GM19043 (cell line): ENCODE results near the gene GSTM3.

ENCODE experiments used
- ATAC-seq: cut with Tn5 transposase; IDR thresholded peaks from one replicate; pipeline ENCODE4 v1.9.1; 2021; ENCODE audit warnings: low read depth; ENCODE audit not compliant: unreplicated experiment

GSTM3 gene

DNA sequence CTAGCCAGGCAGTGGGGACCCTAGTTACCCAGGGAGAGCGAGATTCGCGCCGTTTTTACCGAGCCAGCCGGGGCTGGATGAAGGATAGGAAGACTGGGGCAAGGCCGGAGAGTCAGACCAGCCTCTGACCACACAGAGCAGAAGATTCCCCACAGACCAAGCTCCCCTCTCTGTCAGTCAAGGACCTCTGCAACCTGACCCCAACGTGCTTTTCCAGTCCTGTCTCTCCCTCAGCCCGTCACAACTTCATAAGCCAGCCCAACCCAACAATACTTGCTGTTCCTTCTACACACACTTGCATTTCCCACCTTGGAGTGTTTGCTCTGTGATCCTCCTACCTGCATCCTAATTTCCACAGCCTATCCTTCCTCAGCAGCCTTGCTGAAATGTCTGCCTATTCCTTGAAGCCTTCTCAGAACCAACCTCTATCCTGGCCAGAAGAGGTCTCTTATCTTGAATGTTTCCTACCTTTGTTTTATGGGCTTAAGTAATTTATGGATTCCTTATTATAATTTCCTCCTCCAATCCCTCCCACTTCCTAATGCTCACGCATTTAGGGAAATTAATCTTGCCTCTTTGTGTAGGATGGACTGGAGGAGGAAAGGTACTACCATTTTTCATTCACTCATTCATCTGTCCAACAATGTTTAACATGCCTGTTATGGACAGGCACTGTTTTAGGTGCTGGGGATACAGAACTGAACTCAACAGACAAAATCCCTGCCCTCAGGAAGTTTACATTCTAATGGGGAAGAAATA, at the start of gene GSTM3:
Gene GSTM3 (minus strand): TSS at position 424 of the 759 bp plus-strand sequence. CDS start 751 bp downstream, outside the sequence.
- ATAC-seq = no peak

- ATAC-seq = no peak
Observed at GRCh38 chr1:109790329-109790728, 49.5 kb upstream of the GSTM3 start.

- no peak for ATAC-seq
Observed at GRCh38 chr1:109789551-109790180, 48.8 kb upstream of the GSTM3 start.

GRCh38 chr1:109788695-109789521, 48.1 kb upstream of the GSTM3 start:
- no peak for ATAC-seq

DNA sequence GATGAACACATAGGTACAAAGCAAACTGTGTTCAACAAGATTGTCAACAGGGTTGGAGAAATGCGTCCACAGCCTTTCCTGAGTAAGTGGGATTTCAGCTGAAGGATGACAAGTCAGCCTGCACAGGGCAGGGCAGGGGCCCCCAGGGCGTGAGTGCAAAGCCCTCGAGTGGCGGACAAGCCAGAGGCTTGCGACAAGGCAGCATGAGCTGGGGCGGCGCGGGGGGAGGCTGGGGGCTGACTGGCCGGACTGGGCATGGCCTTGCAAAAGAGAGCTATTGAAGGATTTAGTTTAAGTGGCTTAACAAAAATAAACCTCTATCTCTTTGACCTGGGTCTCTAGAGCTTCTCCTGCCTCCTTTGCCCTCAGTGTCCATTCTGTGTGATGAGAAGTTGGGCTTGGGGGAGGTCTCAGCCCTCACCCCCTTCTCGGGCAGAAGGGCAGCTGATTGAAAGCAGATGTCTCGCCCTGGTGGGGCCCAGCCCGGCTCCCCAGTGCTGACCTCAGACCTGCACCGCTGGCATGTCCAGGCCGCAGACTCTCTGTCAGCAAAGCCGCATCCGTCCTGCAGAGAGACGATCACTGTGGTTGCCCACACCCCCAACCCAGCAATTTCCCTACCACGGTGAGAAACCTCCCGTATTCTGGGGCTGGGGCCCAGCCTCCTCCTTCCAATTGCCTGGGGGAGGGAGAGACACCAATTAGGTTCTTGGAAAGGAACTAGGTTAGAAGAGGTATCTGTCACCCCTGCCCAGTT, 47.2 kb upstream of the GSTM3 start:
- ATAC-seq = no peak

DNA sequence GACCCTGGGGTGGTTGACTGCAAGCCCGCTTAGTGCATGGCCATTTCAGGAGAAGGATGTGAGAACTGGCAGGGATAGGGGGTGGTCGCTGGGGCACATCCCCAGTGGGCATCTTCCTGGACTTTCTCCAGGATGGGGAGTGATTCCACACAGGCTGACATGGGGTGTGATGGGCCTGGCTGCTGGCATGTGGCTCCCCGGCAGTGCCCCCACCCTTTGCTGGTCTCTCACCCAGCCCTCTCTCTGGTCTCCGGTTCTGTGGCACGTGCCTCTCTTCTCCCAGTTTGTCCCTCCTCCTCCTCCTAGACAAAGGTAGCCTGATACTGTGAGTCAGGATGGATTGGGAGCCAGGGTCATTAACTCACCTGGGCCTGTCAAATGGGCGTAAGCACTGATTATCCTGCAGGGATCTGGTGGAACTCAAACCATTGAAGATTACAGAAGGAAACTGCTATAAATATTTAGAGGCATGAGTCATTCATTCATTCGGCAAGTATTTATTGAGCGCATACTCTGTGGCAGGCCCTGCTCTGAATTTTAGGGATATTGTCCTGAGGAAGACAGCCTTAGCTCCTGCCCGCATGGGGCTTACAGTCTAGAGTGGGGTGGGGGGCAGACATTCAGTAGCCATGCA, 46.5 kb upstream of the GSTM3 start:
- no peak for ATAC-seq

DNA sequence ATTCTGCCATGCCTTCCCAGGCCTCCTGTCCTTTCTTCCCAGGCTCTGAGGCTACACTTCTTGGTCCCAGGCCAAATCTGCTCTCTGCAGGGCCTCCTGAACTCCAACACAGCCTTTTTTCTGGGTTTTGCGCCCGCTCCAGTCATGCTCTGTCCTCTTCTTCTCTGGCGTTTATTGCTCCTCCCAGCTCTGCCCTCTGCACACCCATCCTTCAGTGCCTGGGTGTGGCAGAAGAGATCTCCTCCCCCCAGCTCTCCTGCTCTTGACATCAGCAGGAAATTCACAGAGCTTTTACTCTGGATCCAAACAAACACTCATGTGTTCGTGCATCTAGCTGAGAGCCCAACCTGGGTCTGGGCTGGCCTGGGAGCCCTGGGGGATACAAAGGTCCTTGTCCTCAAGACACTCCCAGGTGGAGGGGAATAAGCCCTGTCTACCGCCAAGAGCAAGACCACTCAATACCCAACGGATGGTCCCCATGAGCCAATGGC, 45.7 kb upstream of the GSTM3 start:
- no peak for ATAC-seq

GRCh38 chr1:109786112-109786480, 45.3 kb upstream of the GSTM3 start:
- no peak for ATAC-seq

GRCh38 chr1:109785446-109786111, 44.7 kb upstream of the GSTM3 start:
- ATAC-seq = no peak

GRCh38 chr1:109784551-109785252, 43.9 kb upstream of the GSTM3 start:
- ATAC-seq = no peak

- ATAC-seq = no peak
Observed at GRCh38 chr1:109783436-109783835, 42.6 kb upstream of the GSTM3 start.

DNA sequence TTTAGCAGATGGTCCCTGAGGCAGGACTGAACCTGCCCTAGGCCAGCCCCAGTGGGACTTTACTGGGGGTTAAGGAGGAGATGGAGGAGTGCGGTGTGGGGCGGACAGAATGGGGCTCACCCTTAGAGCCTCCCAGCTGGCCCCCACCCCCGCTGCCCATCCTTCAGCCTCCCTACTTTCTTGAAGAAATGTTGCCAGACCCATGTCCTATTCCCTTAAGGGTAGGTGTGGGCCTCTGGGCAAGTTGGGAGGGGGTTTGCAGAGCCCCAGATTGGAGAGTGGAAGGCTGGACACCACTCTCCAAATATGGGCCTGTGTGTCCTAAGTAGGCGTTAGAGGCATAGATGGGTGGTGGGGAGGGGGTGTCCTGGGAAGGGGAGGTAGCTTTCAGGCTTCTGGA, 42.1 kb upstream of the GSTM3 start:
- no peak for ATAC-seq

DNA sequence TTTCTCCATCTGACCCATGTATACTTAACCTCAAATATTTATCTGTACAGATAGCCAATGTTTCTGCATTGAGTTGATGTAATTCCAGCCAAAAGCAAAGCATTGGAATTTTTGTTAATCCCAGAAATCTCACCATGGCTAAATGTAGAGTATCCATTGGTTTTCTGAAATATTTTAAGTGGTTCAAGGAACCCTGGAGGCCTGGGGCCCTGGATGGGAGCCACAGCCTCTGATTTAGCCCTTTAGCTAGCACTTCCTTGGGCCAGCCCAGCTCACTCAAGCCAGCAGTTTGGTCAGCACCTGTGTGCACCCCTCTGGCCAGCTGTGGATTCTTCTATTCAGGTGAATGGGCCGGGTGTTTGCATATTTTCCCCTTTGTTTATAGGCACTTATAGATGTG, 41.7 kb upstream of the GSTM3 start:
- no peak for ATAC-seq

- ATAC-seq = no peak
Observed at GRCh38 chr1:109781806-109782205, 41.0 kb upstream of the GSTM3 start.

DNA sequence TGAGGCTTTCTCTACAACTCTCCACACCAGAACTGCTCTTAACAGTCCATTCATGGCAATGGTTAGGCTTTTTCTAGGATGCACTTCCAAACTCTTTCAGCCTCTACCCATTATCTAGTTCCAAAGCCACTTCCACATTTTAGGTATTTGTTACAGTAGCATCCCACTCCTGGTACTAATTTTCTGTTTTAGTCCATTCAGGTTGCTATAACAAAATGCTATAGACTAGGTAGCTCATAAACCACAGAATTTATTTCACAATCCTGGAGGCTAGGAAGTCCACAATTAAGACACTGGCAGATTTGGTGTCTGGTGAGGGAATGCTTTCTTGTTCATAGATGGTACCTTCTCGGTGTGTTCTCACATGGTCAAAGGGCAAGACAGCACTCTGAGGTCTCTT, 40.1 kb upstream of the GSTM3 start:
- no peak for ATAC-seq

DNA sequence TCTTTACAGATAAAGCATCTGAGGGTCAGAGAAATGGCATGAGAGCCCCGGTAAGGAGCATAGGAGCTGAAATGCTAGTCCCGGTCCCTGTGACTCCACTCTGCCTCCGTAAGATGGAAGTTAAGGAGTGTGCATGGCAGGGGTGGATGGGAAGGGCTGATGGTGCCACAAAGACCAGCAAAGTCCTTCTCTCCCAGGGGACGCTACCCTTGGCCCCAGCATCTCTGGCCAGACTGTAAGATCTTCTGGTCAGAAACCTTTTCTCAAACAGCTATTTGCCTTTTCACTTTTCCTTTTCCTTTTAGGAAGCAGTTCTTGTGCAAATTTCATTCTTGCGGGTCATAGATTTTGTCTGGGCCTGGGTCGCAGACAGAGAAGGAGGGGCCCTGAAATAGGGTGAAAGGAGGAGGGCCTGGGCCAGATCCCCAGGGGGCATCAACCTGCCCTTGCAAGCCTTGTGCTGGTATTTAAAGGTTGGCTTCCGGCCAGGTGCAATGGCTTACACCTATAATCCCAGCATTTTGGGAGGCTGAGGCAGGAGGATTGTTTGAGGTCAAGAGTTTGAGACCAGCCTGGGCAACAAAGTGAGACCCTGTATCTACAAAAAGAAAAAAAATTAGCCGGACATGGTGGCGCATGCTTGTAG, 37.3 kb upstream of the GSTM3 start:
- no peak for ATAC-seq

DNA sequence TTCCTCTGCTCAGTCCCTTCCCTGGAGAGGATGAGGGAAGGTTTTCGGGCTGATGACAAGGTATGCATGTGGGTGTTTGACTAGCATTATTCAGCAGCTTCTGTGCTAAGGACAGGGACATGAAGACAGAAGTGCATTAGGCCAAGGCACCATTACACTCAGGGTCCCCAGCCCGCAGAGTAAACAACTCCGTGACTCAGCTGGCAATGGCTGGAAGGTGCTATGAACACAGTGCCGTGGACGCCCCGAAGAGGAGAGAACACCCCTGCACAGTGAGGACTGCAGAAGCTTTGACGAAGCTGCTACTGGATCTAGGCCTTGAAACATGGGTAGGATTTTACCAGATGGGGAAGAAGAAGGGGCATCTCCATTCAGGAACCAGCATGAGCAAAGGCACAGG, 36.6 kb upstream of the GSTM3 start:
- no peak for ATAC-seq

DNA sequence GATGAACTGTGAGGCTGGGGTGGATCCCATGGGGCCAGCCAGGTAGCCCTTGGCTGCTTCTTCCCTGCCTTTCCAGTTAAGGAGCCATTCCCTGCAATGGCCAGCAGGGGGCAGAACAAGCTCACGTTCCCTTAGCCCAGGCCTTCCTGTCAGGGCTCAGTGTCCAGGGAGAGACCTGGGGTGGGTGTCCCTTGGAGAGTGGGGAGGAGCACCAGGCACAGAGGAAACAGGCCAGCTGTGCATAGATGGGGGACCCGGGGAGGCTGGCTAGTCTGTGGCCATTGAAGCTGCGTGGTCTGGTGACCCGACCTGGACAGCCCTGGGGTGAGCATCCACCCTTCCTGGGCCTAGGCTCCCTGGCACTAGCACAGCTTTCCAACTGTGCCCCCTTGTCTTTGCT, 36.1 kb upstream of the GSTM3 start:
- peak; percentile 68 for ATAC-seq
